PC-3 (cell line): Measurements from ENCODE around the gene PIGL.

Source experiments
- CTCF ChIP-seq: fragments of 300-600 bp; sonication (generic); conservative IDR thresholded peaks from 2 replicates; pipeline ENCODE4 v1.5.1; 2017; ENCODE audit warnings: antibody characterized with exemption, low read depth, mild to moderate bottlenecking, low read length
- EZH2 ChIP-seq: fragments of 300-600 bp; sonication (generic); IDR thresholded peaks from one replicate; pipeline ENCODE4 v1.6.1; 2017; ENCODE audit warnings: antibody characterized with exemption, mild to moderate bottlenecking, low read length; ENCODE audit not compliant: unreplicated experiment
- EZH2phosphoT487 ChIP-seq: fragments of 300-600 bp; sonication (generic); IDR thresholded peaks from 2 replicates; pipeline ENCODE4 v1.6.1; 2018; ENCODE audit warnings: mild to moderate bottlenecking, antibody characterized with exemption, low read length, borderline replicate concordance

- no peak for TF ChIP-seq CTCF
- no peak for TF ChIP-seq EZH2
- no peak for TF ChIP-seq EZH2phosphoT487
Measured at GRCh38 chr17:16181581-16181980, 35.4 kb upstream of the PIGL start.
